ENCODE data around the gene TMEM184B.

TMEM184B gene

GRCh38 chr22:38312261-38312800 is 39.5 kb upstream of the TMEM184B start:
- no peak for TF ChIP-seq CTCF (IDR thresholded peaks at IDR 0.05; ENCODE audit: low read depth, low read length, missing control alignments)
- H3K4me3 ChIP-seq (replicated peaks; ENCODE audit: low read depth, low read length), result peak overlapping the region; percentile 86; the same call in 1 of the 2 replicates

DNA sequence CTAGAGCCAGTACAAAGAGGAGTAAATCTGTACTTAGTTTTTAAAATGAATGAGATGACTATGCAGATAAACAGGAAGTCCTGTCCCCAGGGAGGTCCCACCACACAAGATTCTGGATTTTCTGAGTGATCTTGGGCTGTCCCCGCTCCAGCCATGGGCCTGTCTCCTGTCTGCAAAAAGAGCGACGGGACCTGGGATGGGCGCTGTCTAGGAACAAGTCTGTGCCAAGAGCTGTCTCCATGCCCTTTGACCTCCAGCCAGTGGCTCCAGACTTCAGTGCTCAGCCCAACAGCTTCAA is 38.5 kb upstream of the TMEM184B start:
- no peak overlapping the region for H3K4me3 ChIP-seq (replicated peaks; ENCODE audit: low read depth, low read length)
- no peak for DNase-seq (ENCODE audit: extremely low read depth, low read depth)
- no peak for TF ChIP-seq CTCF (IDR thresholded peaks at IDR 0.05; ENCODE audit: low read depth, low read length, missing control alignments)

More at GRCh38 chr22:38312261-38312800, 39.5 kb upstream of the TMEM184B start:
- no peak for DNase-seq (ENCODE audit: extremely low read depth, low read depth)

- DNase-seq (ENCODE audit: extremely low read depth, low read depth), result no peak
- no peak overlapping the region for H3K4me3 ChIP-seq (replicated peaks; ENCODE audit: low read depth, low read length)
- no peak for TF ChIP-seq CTCF (IDR thresholded peaks at IDR 0.05; ENCODE audit: low read depth, low read length, missing control alignments)
These were observed 37.9 kb upstream of the TMEM184B start for GRCh38 chr22:38310518-38311322.

GRCh38 chr22:38309614-38310517 is 37.1 kb upstream of the TMEM184B start:
- DNase-seq (ENCODE audit: extremely low read depth, low read depth), result no peak
- H3K4me3 ChIP-seq (replicated peaks; ENCODE audit: low read depth, low read length), result no peak overlapping the region
- TF ChIP-seq CTCF (IDR thresholded peaks at IDR 0.05; ENCODE audit: low read depth, low read length, missing control alignments), result no peak

- H3K4me3 ChIP-seq (replicated peaks; ENCODE audit: low read depth, low read length), result no peak overlapping the region
- no peak for TF ChIP-seq CTCF (IDR thresholded peaks at IDR 0.05; ENCODE audit: low read depth, low read length, missing control alignments)
- DNase-seq (ENCODE audit: extremely low read depth, low read depth), result no peak
These were observed 36.1 kb upstream of the TMEM184B start for GRCh38 chr22:38308791-38309498.
